CD4-positive, alpha-beta memory T cell (primary cell): ENCODE results near the gene CPE. TPM values are rescaled to one million over a fixed set of nuclear protein-coding genes. Genes with fewer than 3 reads are reported as not detected.

Source experiments
- CTCF ChIA-PET: fragments of 350-600 bp; sonication (Branson Sonifier 250); formaldehyde crosslinking; loops from one replicate; lab custom pipeline; 2021; ENCODE audit warnings: inconsistent platforms; ENCODE audit not compliant: partially characterized antibody; lab: Charles Lee
- POLR2A ChIA-PET: fragments of 350-600 bp; sonication (Branson Sonifier 250); formaldehyde crosslinking; loops from one replicate; lab custom pipeline; 2021; ENCODE audit not compliant: partially characterized antibody; lab: Charles Lee
- DNase-seq, 5 donors: peaks; one replicate each; pipeline versions ENCODE4 v3.0.0 to v3.0.0-alpha.2; 2020 to 2022; ENCODE audit warnings: mixed read lengths in 1 of 5
- H3K27ac ChIP-seq: one replicate; pipeline ENCODE4 v1.7.0; 2013; ENCODE audit warnings: low read depth, low read length
- H3K27me3 ChIP-seq: 2 replicates; pipeline ENCODE4 v1.7.0; 2013; ENCODE audit warnings: mild to moderate bottlenecking, low read length, moderate library complexity; ENCODE audit not compliant: insufficient read depth
- H3K36me3 ChIP-seq: 2 replicates; pipeline ENCODE4 v1.7.0; 2013; ENCODE audit warnings: mild to moderate bottlenecking, low read length, moderate library complexity; ENCODE audit not compliant: insufficient read depth
- H3K4me1 ChIP-seq: 2 replicates; pipeline ENCODE4 v1.7.0; 2013; ENCODE audit warnings: mild to moderate bottlenecking, low read length, moderate library complexity; ENCODE audit not compliant: insufficient read depth
- H3K4me3 ChIP-seq, 2 donors: one replicate each; pipeline ENCODE4 v1.7.0; 2013; ENCODE audit warnings: low read length in 2 of 2, mild to moderate bottlenecking in 1 of 2
- H3K9me3 ChIP-seq, 2 donors: one replicate each; pipeline ENCODE4 v1.7.0; 2013; ENCODE audit warnings: low read length in 2 of 2, control low read depth in 1 of 2; ENCODE audit not compliant: control insufficient read depth in 1 of 2
- H3K27ac Mint-ChIP-seq, 7 donors: one replicate each; pipeline ENCODE4 v1.8.0; 2020 to 2021; ENCODE audit warnings: mixed read lengths in 7 of 7, mild to moderate bottlenecking in 6 of 7, inconsistent platforms in 3 of 7, moderate library complexity in 3 of 7
- H3K27me3 Mint-ChIP-seq, 2 donors: one replicate each; pipeline ENCODE4 v1.8.0; 2020 to 2021; ENCODE audit warnings: mixed read lengths in 2 of 2
- H3K36me3 Mint-ChIP-seq, 2 donors: one replicate each; pipeline ENCODE4 v1.8.0; 2020 to 2021; ENCODE audit warnings: mixed read lengths in 2 of 2, inconsistent platforms in 1 of 2, mild to moderate bottlenecking in 1 of 2
- H3K4me1 Mint-ChIP-seq, 4 donors: one replicate each; pipeline ENCODE4 v1.8.0; 2020 to 2021; ENCODE audit warnings: mixed read lengths in 4 of 4, mild to moderate bottlenecking in 1 of 4
- H3K4me3 Mint-ChIP-seq, 8 donors: one replicate each; pipeline ENCODE4 v1.8.0; 2020 to 2021; ENCODE audit warnings: mixed read lengths in 8 of 8, mild to moderate bottlenecking in 7 of 8, moderate library complexity in 6 of 8, inconsistent platforms in 3 of 8
- H3K9me3 Mint-ChIP-seq, 8 donors: one replicate each; pipeline ENCODE4 v1.8.0; 2020 to 2021; ENCODE audit warnings: mixed read lengths in 8 of 8, mild to moderate bottlenecking in 5 of 8, inconsistent platforms in 3 of 8, moderate library complexity in 1 of 8
- intact Hi-C: fragments of 100-400 bp; cut with micrococcal nuclease; formaldehyde crosslinking; loops from one replicate; pipeline ENCODE4 v1.15.1; 2023
- polyA plus RNA-seq, 2 donors: library from polyadenylated mRNA; unstranded; fragments of 300-500 nt; fragmentation: Illumina TruSeq; gene quantifications; one replicate each; pipeline ENCODE4 v1.2.3, GENCODE V29; 2021
- total RNA-seq, 2 experiments: library from RNA; stranded (reverse); gene quantifications; one replicate each; pipeline ENCODE4 v1.2.3, GENCODE V29; 2021

Gene CPE
- total and polyA plus RNA-seq, 4 experiments from 2014 or later = not detected

DNA sequence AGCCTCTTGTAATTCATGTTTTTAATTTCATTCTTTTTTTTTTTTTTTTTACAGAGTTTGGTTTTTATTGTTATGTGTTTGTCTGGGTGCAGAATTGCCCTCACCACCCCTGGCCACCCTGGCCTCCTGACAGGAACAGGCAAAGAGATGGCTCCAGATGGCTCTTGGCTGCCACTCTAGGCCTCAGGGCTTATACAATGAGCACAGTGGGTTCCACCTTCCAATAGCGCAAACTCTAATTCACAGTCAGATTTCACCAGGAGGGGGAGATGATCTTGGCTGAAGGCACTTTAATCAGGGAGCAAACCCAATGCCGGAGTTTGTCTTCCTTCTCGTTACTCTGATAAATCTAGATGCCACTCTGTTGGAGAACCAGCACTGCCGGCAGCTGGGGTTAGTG is 24.8 kb downstream of the CPE start:
- CTCF ChIA-PET = interaction anchor here (1.6 kb wide), 1 partner anchor 273 kb away, joined by 5 read pairs; no protein-coding TSS in a partner anchor
- Histone ChIP-seq H3K36me3 (no peaks in the 10 kb centered on the region), H3K27me3 (no peaks in the 10 kb centered on the region), H3K4me1 (no peaks in the 10 kb centered on the region), H3K4me3 (no peak overlapping the region), H3K27ac (no peak overlapping the region), H3K9me3 (no peaks in the 10 kb centered on the region)
- no peak overlapping the region for H3K4me3 Mint-ChIP-seq
- POLR2A ChIA-PET = no interaction called here
- intact Hi-C loops = no loop called here
- H3K36me3 Mint-ChIP-seq = no peaks in the 10 kb centered on the region
- H3K9me3 Mint-ChIP-seq = peaks cover 0 to 3% (median 0%) of the 10 kb centered on the region in 8 donors
- no peak for DNase-seq
- peaks cover 2 to 3% of the 10 kb centered on the region in 2 donors for H3K27me3 Mint-ChIP-seq
- H3K4me1 Mint-ChIP-seq = no peaks in the 10 kb centered on the region
- H3K27ac Mint-ChIP-seq = no peak overlapping the region

DNA sequence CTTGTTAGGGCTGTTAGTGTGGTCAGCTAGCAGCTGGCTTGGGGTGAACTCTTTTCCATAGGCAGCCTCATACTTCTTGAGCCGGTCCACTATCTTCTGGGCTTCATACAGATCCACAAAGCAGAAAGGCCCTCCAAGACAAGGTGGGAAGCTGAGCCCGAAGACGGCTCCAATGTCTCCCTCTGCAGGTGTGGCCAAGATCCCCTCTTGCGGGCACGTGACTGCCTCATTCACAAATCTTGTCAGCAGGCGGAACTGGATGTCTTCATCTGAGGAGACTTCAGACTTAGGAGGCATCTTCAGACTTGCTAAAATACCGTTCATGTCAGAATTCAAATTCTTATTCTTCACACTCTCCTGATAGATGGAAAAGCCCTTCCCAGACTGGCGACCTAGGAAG is 25.3 kb downstream of the CPE start:
- no peaks in the 10 kb centered on the region for H3K36me3 Mint-ChIP-seq
- no peaks in the 10 kb centered on the region for H3K36me3 ChIP-seq
- intact Hi-C loops = no loop called here
- peaks cover 0 to 3% (median 0%) of the 10 kb centered on the region in 8 donors for H3K9me3 Mint-ChIP-seq
- H3K27ac Mint-ChIP-seq = no peak overlapping the region
- H3K4me3 ChIP-seq = no peak overlapping the region
- H3K27ac ChIP-seq = no peak overlapping the region
- H3K4me1 ChIP-seq = no peaks in the 10 kb centered on the region
- ChIA-PET POLR2A (no interaction called here), CTCF (interaction anchor here (1.6 kb wide), 1 partner anchor 273 kb away, joined by 5 read pairs; no protein-coding TSS in a partner anchor)
- H3K4me3 Mint-ChIP-seq = no peak overlapping the region
- no peaks in the 10 kb centered on the region for H3K9me3 ChIP-seq
- H3K27me3 Mint-ChIP-seq = peaks cover 2 to 6% of the 10 kb centered on the region in 2 donors
- no peak for DNase-seq
- H3K27me3 ChIP-seq = no peaks in the 10 kb centered on the region
- H3K4me1 Mint-ChIP-seq = no peaks in the 10 kb centered on the region

DNA sequence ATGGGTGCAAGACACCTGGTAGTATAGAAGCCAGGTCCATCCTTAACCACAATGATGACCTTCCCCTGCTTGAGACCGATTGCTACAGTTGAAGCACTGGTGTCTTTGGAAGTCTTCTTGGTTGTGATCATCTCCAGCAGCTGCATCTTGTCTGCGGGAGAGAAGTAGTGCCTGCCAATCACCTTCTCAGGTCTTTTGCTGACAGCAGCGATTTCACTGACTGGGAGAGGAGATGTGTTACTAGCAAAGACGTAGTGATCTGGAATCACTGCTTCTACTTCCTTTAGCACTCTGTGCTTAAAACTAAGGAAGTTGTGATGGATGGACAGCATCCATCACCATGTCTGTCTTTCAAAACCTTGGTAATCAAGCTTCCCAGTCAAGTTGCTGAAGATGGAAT is 25.9 kb downstream of the CPE start:
- Histone ChIP-seq H3K9me3 (no peaks in the 10 kb centered on the region), H3K4me3 (no peak overlapping the region), H3K36me3 (no peaks in the 10 kb centered on the region), H3K27me3 (no peaks in the 10 kb centered on the region), H3K4me1 (no peaks in the 10 kb centered on the region), H3K27ac (no peak overlapping the region)
- Mint-ChIP-seq H3K4me1 (no peaks in the 10 kb centered on the region), H3K4me3 (no peak overlapping the region), H3K27me3 (peaks cover 2 to 6% of the 10 kb centered on the region in 2 donors), H3K36me3 (no peaks in the 10 kb centered on the region), H3K9me3 (peaks cover 0 to 3% (median 0%) of the 10 kb centered on the region in 8 donors), H3K27ac (no peak overlapping the region)
- intact Hi-C loops = no loop called here
- POLR2A ChIA-PET = no interaction called here
- CTCF ChIA-PET = interaction anchor here (1.0 kb wide), 1 partner anchor 273 kb away, joined by 3 read pairs; no protein-coding TSS in a partner anchor
- DNase-seq = no peak

GRCh38 chr4:165410214-165410613 is 31.4 kb downstream of the CPE start:
- H3K9me3 Mint-ChIP-seq = peaks cover 0 to 3% (median 0%) of the 10 kb centered on the region in 8 donors
- no peaks in the 10 kb centered on the region for H3K36me3 ChIP-seq
- no peaks in the 10 kb centered on the region for H3K9me3 ChIP-seq
- H3K27ac ChIP-seq = no peak overlapping the region
- H3K4me3 Mint-ChIP-seq = no peak overlapping the region
- peaks cover 9 to 13% of the 10 kb centered on the region in 2 donors for H3K27me3 Mint-ChIP-seq
- no peaks in the 10 kb centered on the region for H3K4me1 Mint-ChIP-seq
- no peaks in the 10 kb centered on the region for H3K4me1 ChIP-seq
- POLR2A ChIA-PET = no interaction called here
- no peaks in the 10 kb centered on the region for H3K27me3 ChIP-seq
- intact Hi-C loops = no loop called here
- no peak overlapping the region for H3K27ac Mint-ChIP-seq
- H3K4me3 ChIP-seq = no peak overlapping the region
- H3K36me3 Mint-ChIP-seq = no peaks in the 10 kb centered on the region
- CTCF ChIA-PET = no interaction called here
- no peak for DNase-seq

- no peaks in the 10 kb centered on the region for H3K9me3 Mint-ChIP-seq
- no peak for DNase-seq
- CTCF ChIA-PET = interaction anchor here (2.1 kb wide), 1 partner anchor 284 kb away, joined by 6 read pairs; no protein-coding TSS in a partner anchor
- Histone ChIP-seq H3K36me3 (no peaks in the 10 kb centered on the region), H3K4me3 (no peak overlapping the region), H3K4me1 (no peaks in the 10 kb centered on the region), H3K27ac (no peak overlapping the region), H3K9me3 (no peaks in the 10 kb centered on the region), H3K27me3 (no peaks in the 10 kb centered on the region)
- intact Hi-C loops = no loop called here
- H3K27ac Mint-ChIP-seq = no peak overlapping the region
- H3K27me3 Mint-ChIP-seq = peaks cover 6 to 7% of the 10 kb centered on the region in 2 donors
- no peaks in the 10 kb centered on the region for H3K36me3 Mint-ChIP-seq
- no peaks in the 10 kb centered on the region for H3K4me1 Mint-ChIP-seq
- H3K4me3 Mint-ChIP-seq = no peak overlapping the region
- POLR2A ChIA-PET = no interaction called here
Observed at GRCh38 chr4:165415910-165416309, 37.1 kb downstream of the CPE start.

DNA sequence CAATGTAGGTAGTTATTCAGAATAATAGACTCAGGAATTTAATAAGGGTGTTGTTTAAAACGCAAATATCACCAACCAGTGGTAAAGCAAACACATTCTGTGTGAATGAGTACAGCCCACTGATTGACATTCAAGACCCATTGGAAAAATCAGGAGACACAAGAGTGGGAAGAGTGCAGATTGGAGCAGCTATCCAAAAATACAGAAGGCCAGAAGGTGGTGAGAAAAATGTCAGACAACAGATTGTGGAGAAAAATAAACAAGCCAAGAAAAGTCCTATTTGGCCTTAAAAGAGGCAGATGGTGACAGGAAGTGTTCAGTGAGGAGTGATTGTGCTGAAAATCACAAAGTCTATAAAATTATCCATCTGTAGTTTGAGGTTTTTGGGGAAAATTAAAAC is 39.3 kb downstream of the CPE start:
- H3K36me3 ChIP-seq = no peaks in the 10 kb centered on the region
- H3K4me3 Mint-ChIP-seq = no peak overlapping the region
- no peak overlapping the region for H3K27ac ChIP-seq
- no peaks in the 10 kb centered on the region for H3K4me1 ChIP-seq
- H3K4me1 Mint-ChIP-seq = no peaks in the 10 kb centered on the region
- intact Hi-C loops = no loop called here
- no peaks in the 10 kb centered on the region for H3K27me3 ChIP-seq
- ChIA-PET CTCF (no interaction called here), POLR2A (no interaction called here)
- H3K9me3 ChIP-seq = no peaks in the 10 kb centered on the region
- no peaks in the 10 kb centered on the region for H3K36me3 Mint-ChIP-seq
- peaks cover 1 to 5% of the 10 kb centered on the region in 2 donors for H3K27me3 Mint-ChIP-seq
- no peaks in the 10 kb centered on the region for H3K9me3 Mint-ChIP-seq
- H3K27ac Mint-ChIP-seq = no peak overlapping the region
- DNase-seq = no peak
- no peak overlapping the region for H3K4me3 ChIP-seq

DNA sequence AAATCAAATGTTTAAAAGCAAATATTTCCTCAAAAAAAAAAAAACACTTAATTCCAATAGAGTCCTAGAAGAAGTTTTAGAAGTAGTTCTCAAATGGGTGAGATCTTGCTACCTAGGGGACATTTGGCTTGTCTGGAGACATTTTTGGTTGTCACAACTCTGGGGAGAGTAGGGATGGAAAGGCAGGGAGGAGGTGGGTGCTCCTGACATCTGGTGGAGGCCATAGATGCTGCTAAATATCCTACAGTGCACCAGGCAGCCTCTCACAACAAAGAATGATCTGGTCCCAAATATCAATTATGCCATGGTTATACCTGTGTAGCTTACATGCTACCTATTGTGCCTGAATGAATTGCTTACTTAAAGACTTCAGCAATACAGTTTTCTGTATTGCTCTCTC is 46.8 kb downstream of the CPE start:
- no peaks in the 10 kb centered on the region for H3K9me3 ChIP-seq
- no peak overlapping the region for H3K4me3 Mint-ChIP-seq
- intact Hi-C loops = no loop called here
- H3K27ac ChIP-seq = no peak overlapping the region
- peaks cover 12 to 15% of the 10 kb centered on the region in 2 donors for H3K27me3 Mint-ChIP-seq
- no peaks in the 10 kb centered on the region for H3K4me1 Mint-ChIP-seq
- POLR2A ChIA-PET = no interaction called here
- no peaks in the 10 kb centered on the region for H3K36me3 ChIP-seq
- no peak overlapping the region for H3K4me3 ChIP-seq
- no peaks in the 10 kb centered on the region for H3K36me3 Mint-ChIP-seq
- H3K9me3 Mint-ChIP-seq = no peaks in the 10 kb centered on the region
- CTCF ChIA-PET = interaction anchor here (1.2 to 1.3 kb wide), 2 partner anchors 37 to 295 kb away, joined by 4 read pairs; no protein-coding TSS in a partner anchor
- no peaks in the 10 kb centered on the region for H3K4me1 ChIP-seq
- no peak overlapping the region for H3K27ac Mint-ChIP-seq
- no peaks in the 10 kb centered on the region for H3K27me3 ChIP-seq
- DNase-seq = no peak
